CD8-positive, alpha-beta memory T cell (primary cell): ENCODE measurements around the gene PTPRT. TPM values are rescaled to one million over a fixed set of nuclear protein-coding genes. Genes with fewer than 3 reads are reported as not detected.

Experiments used
- CTCF ChIA-PET: fragments of 350-600 bp; sonication (Branson Sonifier 250); formaldehyde crosslinking; loops from one replicate; lab custom pipeline; 2021; ENCODE audit warnings: antibody characterized with exemption; lab: Charles Lee
- POLR2A ChIA-PET: fragments of 350-600 bp; sonication (Branson Sonifier 250); formaldehyde crosslinking; loops from one replicate; lab custom pipeline; 2021; ENCODE audit warnings: antibody characterized with exemption; lab: Charles Lee
- DNase-seq, 5 donors: peaks; one replicate each; pipeline versions ENCODE4 v3.0.0 to v3.0.0-alpha.2; 2020 to 2022; ENCODE audit warnings: mixed read lengths in 1 of 5
- H3K27ac ChIP-seq: one replicate; pipeline ENCODE4 v1.7.0; 2013; ENCODE audit warnings: low read depth, mild to moderate bottlenecking, low read length, moderate library complexity
- H3K27me3 ChIP-seq: 2 replicates; pipeline ENCODE4 v1.7.0; 2013; ENCODE audit warnings: low read length, mild to moderate bottlenecking; ENCODE audit not compliant: insufficient read depth, poor library complexity, severe bottlenecking
- H3K36me3 ChIP-seq: 2 replicates; pipeline ENCODE4 v1.7.0; 2013; ENCODE audit warnings: mild to moderate bottlenecking, low read length, moderate library complexity; ENCODE audit not compliant: insufficient read depth
- H3K4me1 ChIP-seq: 2 replicates; pipeline ENCODE4 v1.7.0; 2013; ENCODE audit warnings: mild to moderate bottlenecking, low read length, moderate library complexity; ENCODE audit not compliant: insufficient read depth
- H3K4me3 ChIP-seq: 2 replicates; pipeline ENCODE4 v1.7.0; 2013; ENCODE audit warnings: mild to moderate bottlenecking, low read length
- H3K9me3 ChIP-seq: 2 replicates; pipeline ENCODE4 v1.7.0; 2013; ENCODE audit warnings: mild to moderate bottlenecking, low read length
- H3K27ac Mint-ChIP-seq, 8 donors: one replicate each; pipeline ENCODE4 v1.8.0; 2020 to 2021; ENCODE audit warnings: mixed read lengths in 8 of 8, mild to moderate bottlenecking in 6 of 8, inconsistent platforms in 3 of 8, moderate library complexity in 3 of 8
- H3K27me3 Mint-ChIP-seq, 2 donors: one replicate each; pipeline ENCODE4 v1.8.0; 2020 to 2021; ENCODE audit warnings: mixed read lengths in 2 of 2, mild to moderate bottlenecking in 1 of 2, moderate library complexity in 1 of 2
- H3K36me3 Mint-ChIP-seq, 3 donors: one replicate each; pipeline ENCODE4 v1.8.0; 2020 to 2021; ENCODE audit warnings: mixed read lengths in 3 of 3, inconsistent platforms in 1 of 3, mild to moderate bottlenecking in 1 of 3
- H3K4me1 Mint-ChIP-seq, 3 donors: one replicate each; pipeline ENCODE4 v1.8.0; 2020 to 2021; ENCODE audit warnings: mixed read lengths in 3 of 3, inconsistent platforms in 1 of 3, mild to moderate bottlenecking in 1 of 3
- H3K4me3 Mint-ChIP-seq, 7 donors: one replicate each; pipeline ENCODE4 v1.8.0; 2020 to 2021; ENCODE audit warnings: mixed read lengths in 7 of 7, mild to moderate bottlenecking in 6 of 7, moderate library complexity in 4 of 7, inconsistent platforms in 2 of 7
- H3K9me3 Mint-ChIP-seq, 5 donors: one replicate each; pipeline ENCODE4 v1.8.0; 2020 to 2022; ENCODE audit warnings: mixed read lengths in 5 of 5, mild to moderate bottlenecking in 3 of 5, moderate library complexity in 2 of 5, inconsistent platforms in 1 of 5
- polyA plus RNA-seq: library from polyadenylated mRNA; unstranded; fragments of 300-500 nt; fragmentation: Illumina TruSeq; gene quantifications from one replicate; pipeline ENCODE4 v1.2.3, GENCODE V29; 2021
- total RNA-seq, 2 experiments: library from RNA; stranded (reverse); gene quantifications; one replicate each; pipeline ENCODE4 v1.2.3, GENCODE V29; 2021

Gene PTPRT
- total and polyA plus RNA-seq, 3 experiments from 2014 or later, result not detected

DNA sequence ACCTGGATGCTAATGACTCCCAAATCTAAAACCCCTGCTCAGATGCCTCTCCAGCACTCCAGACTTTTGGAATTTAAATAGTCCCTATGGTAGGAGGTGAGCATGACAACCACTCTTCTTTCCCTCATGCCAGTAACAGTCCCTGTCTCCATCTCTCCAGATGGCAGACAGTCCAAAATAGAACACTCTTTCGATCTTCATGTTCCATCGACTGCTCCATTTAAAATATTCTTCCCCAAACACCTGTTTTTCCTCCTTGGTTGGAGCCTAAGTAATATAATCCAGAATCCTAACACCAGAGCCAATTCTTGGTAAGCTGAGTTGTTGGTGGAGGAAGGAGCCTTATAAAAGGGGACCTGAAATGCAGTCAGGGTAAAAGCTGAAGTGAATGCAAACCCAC, 848.1 kb downstream of the PTPRT start:
- POLR2A ChIA-PET, result no interaction called here
- peaks cover 0 to 2% (median 0%) of the 10 kb centered on the region in 3 donors for H3K36me3 Mint-ChIP-seq
- Histone ChIP-seq H3K27ac (no peak overlapping the region), H3K27me3 (no peaks in the 10 kb centered on the region), H3K4me1 (no peaks in the 10 kb centered on the region), H3K9me3 (no peaks in the 10 kb centered on the region), H3K36me3 (no peaks in the 10 kb centered on the region), H3K4me3 (no peak overlapping the region)
- DNase-seq, result no peak
- H3K4me1 Mint-ChIP-seq, result no peaks in the 10 kb centered on the region
- H3K4me3 Mint-ChIP-seq, result no peak overlapping the region
- CTCF ChIA-PET, result interaction anchor here (1.0 kb wide), 1 partner anchor 9 kb away, joined by 3 read pairs; no protein-coding TSS in a partner anchor
- no peaks in the 10 kb centered on the region for H3K27me3 Mint-ChIP-seq
- H3K27ac Mint-ChIP-seq, result no peak overlapping the region
- peaks cover 0 to 7% (median 3%) of the 10 kb centered on the region in 5 donors for H3K9me3 Mint-ChIP-seq

DNA sequence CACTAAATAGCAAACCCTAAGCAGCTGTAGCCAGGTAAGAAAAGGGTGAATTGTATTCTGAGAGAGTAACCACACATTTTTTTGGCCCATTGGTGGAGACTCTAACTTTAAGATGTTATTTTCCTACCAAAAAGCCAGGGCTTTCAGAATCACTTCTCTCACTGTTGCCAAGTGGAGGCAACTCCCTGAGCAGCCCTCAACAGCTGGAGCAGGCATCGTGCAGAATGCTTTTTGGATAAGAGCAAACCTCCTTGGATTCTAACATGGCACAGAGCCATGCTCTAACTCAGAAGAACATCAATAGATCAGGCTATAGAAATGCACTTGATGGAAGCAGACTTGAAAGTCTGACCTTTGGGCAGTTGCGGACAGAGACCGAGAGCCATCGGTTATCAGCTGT, 849.3 kb downstream of the PTPRT start:
- peaks cover 0 to 2% (median 0%) of the 10 kb centered on the region in 3 donors for H3K36me3 Mint-ChIP-seq
- Histone ChIP-seq H3K4me1 (no peaks in the 10 kb centered on the region), H3K36me3 (no peaks in the 10 kb centered on the region), H3K9me3 (no peaks in the 10 kb centered on the region), H3K27me3 (no peaks in the 10 kb centered on the region), H3K4me3 (no peak overlapping the region), H3K27ac (no peak overlapping the region)
- POLR2A ChIA-PET, result no interaction called here
- no peak overlapping the region for H3K27ac Mint-ChIP-seq
- H3K27me3 Mint-ChIP-seq, result no peaks in the 10 kb centered on the region
- H3K4me3 Mint-ChIP-seq, result no peak overlapping the region
- peaks cover 0 to 7% (median 3%) of the 10 kb centered on the region in 5 donors for H3K9me3 Mint-ChIP-seq
- DNase-seq, result no peak
- H3K4me1 Mint-ChIP-seq, result no peaks in the 10 kb centered on the region
- CTCF ChIA-PET, result no interaction called here

DNA sequence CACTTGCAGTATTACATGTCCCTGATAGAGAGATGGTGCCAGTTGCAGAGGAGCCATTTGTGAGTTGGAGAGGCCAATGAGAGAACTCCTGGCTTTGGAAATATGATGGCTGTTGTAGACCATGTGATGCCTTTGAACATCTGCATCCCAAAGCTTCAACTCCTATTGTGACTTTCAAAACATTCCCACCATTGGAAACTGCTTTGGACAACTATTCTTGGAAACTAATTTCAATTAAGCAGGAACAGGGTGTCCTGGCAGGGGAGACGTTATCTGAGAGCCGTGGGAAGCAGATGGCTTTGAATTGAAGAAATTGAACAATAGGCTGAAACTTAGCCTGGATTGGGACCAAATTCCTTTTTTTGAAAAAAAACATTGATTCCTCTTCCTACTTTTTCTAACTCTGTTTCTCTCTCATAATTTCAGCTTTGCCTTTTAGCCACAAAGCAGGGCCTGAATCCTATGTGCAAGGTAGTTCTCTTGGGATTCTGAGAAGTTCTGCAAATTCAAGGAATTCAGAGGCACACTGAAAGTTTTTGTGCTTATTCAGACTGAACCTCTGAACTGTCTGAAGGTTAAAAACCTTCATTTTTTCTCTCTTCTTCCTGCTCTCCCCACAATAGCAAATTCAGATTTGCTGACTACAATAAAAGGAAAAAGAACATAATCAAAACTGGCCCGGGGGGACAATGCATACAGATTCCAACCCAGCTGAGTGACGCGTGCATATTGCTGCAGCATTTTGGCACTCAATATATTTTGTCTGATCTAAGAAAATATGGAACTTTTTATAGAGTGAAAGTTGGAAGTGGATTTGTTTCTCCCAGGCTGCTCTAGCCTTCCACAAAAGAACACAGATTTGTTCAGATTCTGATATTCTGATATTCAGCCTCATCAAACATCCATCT, 851.2 kb downstream of the PTPRT start:
- Histone ChIP-seq H3K9me3 (no peaks in the 10 kb centered on the region), H3K27ac (no peak overlapping the region), H3K36me3 (no peaks in the 10 kb centered on the region), H3K4me1 (no peaks in the 10 kb centered on the region), H3K4me3 (no peak overlapping the region), H3K27me3 (no peaks in the 10 kb centered on the region)
- H3K36me3 Mint-ChIP-seq, result no peaks in the 10 kb centered on the region
- ChIA-PET CTCF (no interaction called here), POLR2A (no interaction called here)
- H3K4me3 Mint-ChIP-seq, result no peak overlapping the region
- peaks cover 0 to 7% (median 3%) of the 10 kb centered on the region in 5 donors for H3K9me3 Mint-ChIP-seq
- H3K27ac Mint-ChIP-seq, result no peak overlapping the region
- DNase-seq, result no peak
- no peaks in the 10 kb centered on the region for H3K4me1 Mint-ChIP-seq
- no peaks in the 10 kb centered on the region for H3K27me3 Mint-ChIP-seq

DNA sequence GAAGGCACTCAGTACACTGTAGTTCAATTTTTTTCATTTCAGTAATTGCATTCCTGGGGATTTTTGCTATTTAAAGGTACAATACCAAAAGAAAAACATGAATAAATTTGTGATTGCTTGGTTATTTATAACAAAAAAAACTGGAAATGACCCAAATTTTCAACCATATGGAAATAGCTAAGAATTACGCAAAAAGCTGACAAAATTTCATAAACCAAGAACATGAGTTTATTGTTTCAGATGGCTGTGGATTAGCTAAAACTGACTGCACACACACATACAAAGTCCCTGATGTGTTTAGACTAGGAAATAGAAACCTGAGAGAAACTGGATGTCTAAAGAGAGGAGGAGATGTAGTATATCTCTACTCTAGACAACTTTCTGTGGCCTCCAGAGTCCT, 853.1 kb downstream of the PTPRT start:
- no peak overlapping the region for H3K4me3 ChIP-seq
- H3K27ac ChIP-seq, result no peak overlapping the region
- Mint-ChIP-seq H3K27ac (no peak overlapping the region), H3K27me3 (no peaks in the 10 kb centered on the region), H3K36me3 (no peaks in the 10 kb centered on the region), H3K9me3 (peaks cover 0 to 4% (median 3%) of the 10 kb centered on the region in 5 donors), H3K4me1 (no peaks in the 10 kb centered on the region), H3K4me3 (no peak overlapping the region)
- DNase-seq, result no peak
- no peaks in the 10 kb centered on the region for H3K4me1 ChIP-seq
- no peaks in the 10 kb centered on the region for H3K9me3 ChIP-seq
- ChIA-PET CTCF (no interaction called here), POLR2A (no interaction called here)
- H3K27me3 ChIP-seq, result no peaks in the 10 kb centered on the region
- no peaks in the 10 kb centered on the region for H3K36me3 ChIP-seq

DNA sequence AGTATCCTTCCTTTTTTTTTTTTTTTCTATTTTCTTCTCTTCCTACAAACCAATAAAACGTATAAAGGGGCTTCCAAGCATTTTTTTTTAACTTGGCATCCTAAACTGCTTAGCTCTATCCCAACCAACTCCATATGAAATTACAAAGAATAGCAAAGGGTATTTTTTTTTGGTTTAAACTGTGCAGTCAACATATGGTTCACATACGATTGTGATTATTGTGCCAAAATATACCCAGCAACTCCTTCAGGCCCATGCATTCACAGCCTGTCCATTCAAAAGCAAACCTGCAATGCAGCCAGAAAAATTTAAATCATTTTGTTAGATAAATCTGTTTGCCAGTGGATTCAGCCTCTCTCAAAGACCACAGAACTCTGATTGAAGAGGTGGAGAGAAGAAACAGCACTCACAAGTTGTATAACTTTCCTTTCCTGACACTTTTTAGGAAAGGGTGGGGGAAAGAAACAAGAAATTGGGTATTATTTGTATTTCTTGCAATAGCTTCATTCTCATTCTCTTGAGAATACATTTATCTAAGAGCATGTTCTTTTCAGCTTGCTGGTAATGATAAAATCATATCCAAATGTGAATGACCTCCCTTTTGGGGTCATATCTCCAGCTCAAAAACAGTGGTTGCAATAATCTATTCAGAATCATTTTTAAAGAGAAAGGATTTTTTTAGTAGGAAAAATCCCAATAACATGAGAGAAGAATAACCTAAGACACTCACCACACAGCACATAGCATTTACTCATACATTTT, 870.3 kb downstream of the PTPRT start:
- ChIA-PET POLR2A (no interaction called here), CTCF (no interaction called here)
- no peak overlapping the region for H3K4me3 Mint-ChIP-seq
- H3K27me3 Mint-ChIP-seq, result no peaks in the 10 kb centered on the region
- Histone ChIP-seq H3K27ac (no peak overlapping the region), H3K4me1 (no peaks in the 10 kb centered on the region), H3K27me3 (no peaks in the 10 kb centered on the region), H3K4me3 (no peak overlapping the region), H3K36me3 (no peaks in the 10 kb centered on the region), H3K9me3 (no peaks in the 10 kb centered on the region)
- H3K4me1 Mint-ChIP-seq, result no peaks in the 10 kb centered on the region
- DNase-seq, result no peak
- H3K9me3 Mint-ChIP-seq, result peaks cover 0 to 17% (median 2%) of the 10 kb centered on the region in 5 donors
- H3K27ac Mint-ChIP-seq, result no peak overlapping the region
- H3K36me3 Mint-ChIP-seq, result no peaks in the 10 kb centered on the region

DNA sequence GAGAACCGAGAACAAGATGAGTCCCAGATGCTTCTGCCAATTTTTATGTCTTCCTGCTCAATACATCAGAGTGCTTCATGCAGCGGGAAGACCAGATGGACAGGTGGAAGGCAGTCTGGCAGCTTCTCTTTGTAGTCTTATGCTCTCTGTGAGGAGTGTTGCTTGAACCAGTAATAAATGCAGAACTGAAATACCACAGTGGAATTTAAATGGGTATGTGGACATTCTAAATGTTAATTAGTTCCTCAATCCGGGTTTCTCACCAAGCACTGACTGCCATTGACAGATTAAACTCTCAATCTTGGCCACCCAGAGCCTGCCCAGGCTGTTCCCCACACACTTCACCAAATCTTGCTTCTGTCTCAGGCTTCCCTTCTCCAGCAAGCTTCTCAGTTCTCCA, 876.0 kb downstream of the PTPRT start:
- Mint-ChIP-seq H3K36me3 (no peaks in the 10 kb centered on the region), H3K27me3 (peaks cover 0 to 1% of the 10 kb centered on the region in 2 donors), H3K27ac (no peak overlapping the region), H3K9me3 (peaks cover 0 to 13% (median 4%) of the 10 kb centered on the region in 5 donors), H3K4me3 (no peak overlapping the region), H3K4me1 (no peaks in the 10 kb centered on the region)
- H3K4me1 ChIP-seq, result no peaks in the 10 kb centered on the region
- H3K36me3 ChIP-seq, result no peaks in the 10 kb centered on the region
- no peak overlapping the region for H3K4me3 ChIP-seq
- no peaks in the 10 kb centered on the region for H3K27me3 ChIP-seq
- no peak for DNase-seq
- H3K9me3 ChIP-seq, result no peaks in the 10 kb centered on the region
- POLR2A ChIA-PET, result no interaction called here
- CTCF ChIA-PET, result no interaction called here
- H3K27ac ChIP-seq, result no peak overlapping the region

DNA sequence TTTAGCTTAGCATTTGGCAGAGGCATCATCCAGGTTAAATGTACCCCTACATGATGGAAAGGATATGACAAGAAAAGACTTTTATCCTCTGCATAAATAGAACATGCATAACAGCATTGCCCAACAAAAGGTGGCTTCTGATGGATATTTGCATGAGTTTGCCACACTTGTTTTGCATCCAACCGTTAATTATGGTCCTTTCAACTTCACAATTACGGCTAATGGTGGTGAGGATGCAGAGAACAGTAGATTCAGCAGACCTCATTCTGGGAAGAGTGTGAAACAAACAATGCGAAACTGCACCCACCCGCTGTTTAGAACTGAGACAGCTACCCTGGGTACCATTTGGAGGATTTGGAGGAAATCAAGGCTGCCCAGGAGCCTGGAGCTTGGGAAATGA, 880.7 kb downstream of the PTPRT start:
- no peak overlapping the region for H3K27ac ChIP-seq
- no peak for DNase-seq
- H3K36me3 ChIP-seq, result no peaks in the 10 kb centered on the region
- ChIA-PET POLR2A (no interaction called here), CTCF (no interaction called here)
- no peak overlapping the region for H3K4me3 ChIP-seq
- H3K9me3 ChIP-seq, result no peaks in the 10 kb centered on the region
- Mint-ChIP-seq H3K9me3 (peaks cover 0 to 4% (median 4%) of the 10 kb centered on the region in 5 donors), H3K36me3 (no peaks in the 10 kb centered on the region), H3K27ac (no peak overlapping the region), H3K27me3 (peaks cover 0 to 1% of the 10 kb centered on the region in 2 donors), H3K4me1 (no peaks in the 10 kb centered on the region), H3K4me3 (no peak overlapping the region)
- no peaks in the 10 kb centered on the region for H3K27me3 ChIP-seq
- no peaks in the 10 kb centered on the region for H3K4me1 ChIP-seq

DNA sequence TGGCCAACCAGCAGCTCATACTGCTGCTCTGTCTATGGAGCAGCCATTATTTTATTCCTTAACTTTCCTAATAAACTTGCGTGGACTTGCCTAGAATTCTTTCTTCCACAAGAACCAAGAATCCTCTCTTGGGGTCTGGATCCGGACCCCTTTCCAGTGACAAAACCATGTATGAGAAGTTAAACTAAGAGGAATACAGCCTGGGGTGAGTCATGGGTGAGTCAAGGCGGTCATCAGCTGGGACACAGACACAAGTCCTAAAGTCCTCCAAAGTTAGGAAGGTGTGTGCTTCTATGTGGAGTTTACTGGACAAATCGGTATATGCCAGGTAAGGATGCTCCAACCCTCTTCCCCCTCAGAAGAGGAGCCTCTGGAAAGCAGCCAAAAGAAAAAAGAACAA, 881.5 kb downstream of the PTPRT start:
- H3K27me3 Mint-ChIP-seq, result peaks cover 0 to 1% of the 10 kb centered on the region in 2 donors
- Histone ChIP-seq H3K36me3 (no peaks in the 10 kb centered on the region), H3K4me1 (no peaks in the 10 kb centered on the region), H3K27me3 (no peaks in the 10 kb centered on the region), H3K27ac (no peak overlapping the region), H3K9me3 (no peaks in the 10 kb centered on the region), H3K4me3 (no peak overlapping the region)
- no peaks in the 10 kb centered on the region for H3K36me3 Mint-ChIP-seq
- no peak overlapping the region for H3K27ac Mint-ChIP-seq
- CTCF ChIA-PET, result no interaction called here
- no peaks in the 10 kb centered on the region for H3K4me1 Mint-ChIP-seq
- peaks cover 0 to 4% (median 4%) of the 10 kb centered on the region in 5 donors for H3K9me3 Mint-ChIP-seq
- POLR2A ChIA-PET, result no interaction called here
- H3K4me3 Mint-ChIP-seq, result no peak overlapping the region
- no peak for DNase-seq
